CD4-positive, alpha-beta T cell treated with Interleukin-4 for 4 hours (primary cell): ENCODE data around the gene RABIF.
"Not testable (repeated sequence)": the region's sequence is repeated elsewhere in the genome, so short reads cannot be mapped to it uniquely, and the experiment has no call there.

Experiments
- DNase-seq: peaks from one replicate; pipeline ENCODE4 v3.0.0-alpha.2; 2020

Gene RABIF

DNA sequence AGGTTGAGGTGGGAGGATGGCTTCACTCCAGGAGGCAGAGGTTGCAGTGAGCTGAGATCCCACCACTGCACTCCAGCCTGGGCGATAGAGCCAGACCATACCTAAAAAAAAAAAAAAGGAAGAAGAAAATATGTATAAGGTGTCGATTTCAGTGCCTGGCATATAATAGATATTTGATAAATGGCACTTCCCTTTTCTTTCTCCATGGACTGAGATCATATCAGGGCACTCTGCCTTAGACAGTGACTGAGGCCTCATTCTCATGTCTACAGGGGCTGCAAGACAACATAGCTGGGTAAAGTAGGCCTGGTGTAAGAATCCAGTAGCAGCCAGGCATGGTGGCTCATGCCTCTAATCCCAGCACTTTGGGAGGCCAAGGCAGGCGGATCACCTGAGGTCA, 57.0 kb downstream of the RABIF start:
- DNase-seq: no peak

DNA sequence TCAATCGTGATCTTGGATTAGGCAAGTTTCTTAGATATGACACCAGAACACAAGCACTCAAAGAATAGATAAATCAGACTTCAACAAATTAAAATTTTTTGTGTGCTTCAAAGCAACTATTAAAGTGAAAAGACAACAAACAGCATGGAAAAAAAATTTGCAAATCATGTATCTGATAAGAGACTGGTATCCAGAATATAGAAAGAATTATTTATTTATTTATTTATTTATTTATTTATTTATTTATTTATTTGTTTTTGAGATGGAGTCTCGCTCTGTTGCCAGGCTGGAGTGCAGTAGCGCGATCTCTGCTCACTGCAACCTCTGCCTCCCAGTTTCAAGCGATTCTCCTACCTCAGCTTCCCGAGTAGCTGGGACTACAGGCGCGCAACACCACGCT, 59.7 kb downstream of the RABIF start:
- DNase-seq: not testable (repeated sequence)
